HEK293T (cell line): Measurements from ENCODE around the gene CRHR1.

Source experiments
- CTCF ChIA-PET: fragments of 350-600 bp; formaldehyde crosslinking; extraction: SDS; loops from one replicate; lab custom pipeline; 2021; ENCODE audit warnings: antibody characterized with exemption, inconsistent platforms; lab: Yijun Ruan, JAX
- POLR2A ChIA-PET: fragments of 350-600 bp; formaldehyde crosslinking; extraction: SDS; loops from one replicate; lab custom pipeline; 2020; ENCODE audit warnings: antibody characterized with exemption, inconsistent platforms; lab: Yijun Ruan, JAX
- DNase-seq: peaks from one replicate; pipeline ENCODE4 v3.0.0; 2012; ENCODE audit warnings: mixed read lengths; ENCODE audit errors: extremely low spot score
- ARNT ChIP-seq: fragments of 450-650 bp; IDR thresholded peaks from 2 replicates; pipeline ENCODE4 v1.6.1; 2017; ENCODE audit warnings: mild to moderate bottlenecking
- BHLHE40 ChIP-seq: fragments of 450-650 bp; IDR thresholded peaks from 2 replicates; pipeline ENCODE4 v1.6.1; 2016; ENCODE audit warnings: mild to moderate bottlenecking, moderate library complexity, borderline replicate concordance
- CTBP1 ChIP-seq: fragments of 450-650 bp; IDR thresholded peaks from 2 replicates; pipeline ENCODE4 v1.6.1; 2016; ENCODE audit warnings: borderline replicate concordance
- ELF4 ChIP-seq: fragments of 450-650 bp; IDR thresholded peaks from 2 replicates; pipeline ENCODE4 v1.6.1; 2017; ENCODE audit warnings: antibody characterized with exemption
- FOXA1 ChIP-seq: fragments of 450-650 bp; IDR thresholded peaks from 2 replicates; pipeline ENCODE4 v1.6.1; 2016; ENCODE audit warnings: mild to moderate bottlenecking
- FOXK2 ChIP-seq: fragments of 450-650 bp; IDR thresholded peaks from 2 replicates; pipeline ENCODE4 v1.6.1; 2016; ENCODE audit warnings: mild to moderate bottlenecking
- FOXM1 ChIP-seq: fragments of 450-650 bp; IDR thresholded peaks from 2 replicates; pipeline ENCODE4 v1.6.1; 2017; ENCODE audit warnings: mild to moderate bottlenecking, borderline replicate concordance
- HDGF ChIP-seq: fragments of 450-650 bp; IDR thresholded peaks from 2 replicates; pipeline ENCODE4 v1.6.1; 2017; ENCODE audit warnings: antibody characterized with exemption, borderline replicate concordance
- L3MBTL2 ChIP-seq: fragments of 450-650 bp; conservative IDR thresholded peaks from 2 replicates; pipeline ENCODE4 v1.6.1; 2016; ENCODE audit warnings: mild to moderate bottlenecking
- LEF1 ChIP-seq: fragments of 450-650 bp; IDR thresholded peaks from 2 replicates; pipeline ENCODE4 v1.6.1; 2017; ENCODE audit warnings: mild to moderate bottlenecking, borderline replicate concordance
- NFRKB ChIP-seq: fragments of 450-650 bp; IDR thresholded peaks from 2 replicates; pipeline ENCODE4 v1.6.1; 2016; ENCODE audit warnings: mild to moderate bottlenecking, moderate library complexity
- SP1 ChIP-seq: fragments of 450-650 bp; IDR thresholded peaks from 2 replicates; pipeline ENCODE4 v1.6.1; 2017
- SUZ12 ChIP-seq: fragments of 450-650 bp; IDR thresholded peaks from 2 replicates; pipeline ENCODE4 v1.6.1; 2016; ENCODE audit warnings: mild to moderate bottlenecking
- TARDBP ChIP-seq: fragments of 450-650 bp; IDR thresholded peaks from 2 replicates; pipeline ENCODE4 v1.6.1; 2016
- ZNF384 ChIP-seq: fragments of 450-650 bp; IDR thresholded peaks from 2 replicates; pipeline ENCODE4 v1.6.1; 2016
- TF ChIP-seq, protein P1 (sequence below): fragments of 450-650 bp; IDR thresholded peaks from 2 replicates; pipeline ENCODE4 v1.6.1; 2016

CRHR1 gene

DNA sequence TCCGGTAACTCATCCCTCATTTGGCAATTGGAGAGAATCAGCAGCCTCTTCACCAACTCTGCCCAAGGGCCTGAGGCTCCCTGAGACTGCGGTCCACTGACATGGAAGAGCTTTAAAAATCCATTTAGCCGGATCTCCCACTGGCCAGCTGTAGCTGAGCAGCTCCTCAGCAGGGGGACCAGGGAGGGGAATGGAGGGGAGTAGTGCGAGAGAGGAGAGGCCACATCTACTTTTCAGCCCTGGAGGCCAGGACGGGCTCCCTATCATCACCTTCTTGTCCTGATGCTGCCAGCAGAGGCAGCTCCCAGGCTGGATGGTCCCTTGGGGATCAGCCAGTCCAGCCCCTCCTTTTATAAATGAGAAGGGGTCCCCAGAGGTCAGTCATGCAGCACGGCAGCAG, 35.5 kb downstream of the CRHR1 start:
- ChIA-PET POLR2A (interaction anchor here (1.0 kb wide), 1 partner anchor 22 kb away, joined by 3 read pairs; no protein-coding TSS in a partner anchor), CTCF (interaction anchor here (1.4 kb wide), 1 partner anchor 37 kb away, joined by 6 read pairs; no protein-coding TSS in a partner anchor)
- no peak for DNase-seq
- TF ChIP-seq CTBP1 (no peak), FOXK2 (no peak), HDGF (no peak), L3MBTL2 (no peak), ELF4 (no peak), SP1 (no peak), ZNF384 (no peak), SUZ12 (no peak), LEF1 (no peak), FOXA1 (no peak), NFRKB (no peak), TARDBP (no peak), ARNT (no peak), BHLHE40 (no peak), FOXM1 (no peak)
- TF ChIP-seq, protein P1, sequence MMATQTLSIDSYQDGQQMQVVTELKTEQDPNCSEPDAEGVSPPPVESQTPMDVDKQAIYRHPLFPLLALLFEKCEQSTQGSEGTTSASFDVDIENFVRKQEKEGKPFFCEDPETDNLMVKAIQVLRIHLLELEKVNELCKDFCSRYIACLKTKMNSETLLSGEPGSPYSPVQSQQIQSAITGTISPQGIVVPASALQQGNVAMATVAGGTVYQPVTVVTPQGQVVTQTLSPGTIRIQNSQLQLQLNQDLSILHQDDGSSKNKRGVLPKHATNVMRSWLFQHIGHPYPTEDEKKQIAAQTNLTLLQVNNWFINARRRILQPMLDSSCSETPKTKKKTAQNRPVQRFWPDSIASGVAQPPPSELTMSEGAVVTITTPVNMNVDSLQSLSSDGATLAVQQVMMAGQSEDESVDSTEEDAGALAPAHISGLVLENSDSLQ = no peak

DNA sequence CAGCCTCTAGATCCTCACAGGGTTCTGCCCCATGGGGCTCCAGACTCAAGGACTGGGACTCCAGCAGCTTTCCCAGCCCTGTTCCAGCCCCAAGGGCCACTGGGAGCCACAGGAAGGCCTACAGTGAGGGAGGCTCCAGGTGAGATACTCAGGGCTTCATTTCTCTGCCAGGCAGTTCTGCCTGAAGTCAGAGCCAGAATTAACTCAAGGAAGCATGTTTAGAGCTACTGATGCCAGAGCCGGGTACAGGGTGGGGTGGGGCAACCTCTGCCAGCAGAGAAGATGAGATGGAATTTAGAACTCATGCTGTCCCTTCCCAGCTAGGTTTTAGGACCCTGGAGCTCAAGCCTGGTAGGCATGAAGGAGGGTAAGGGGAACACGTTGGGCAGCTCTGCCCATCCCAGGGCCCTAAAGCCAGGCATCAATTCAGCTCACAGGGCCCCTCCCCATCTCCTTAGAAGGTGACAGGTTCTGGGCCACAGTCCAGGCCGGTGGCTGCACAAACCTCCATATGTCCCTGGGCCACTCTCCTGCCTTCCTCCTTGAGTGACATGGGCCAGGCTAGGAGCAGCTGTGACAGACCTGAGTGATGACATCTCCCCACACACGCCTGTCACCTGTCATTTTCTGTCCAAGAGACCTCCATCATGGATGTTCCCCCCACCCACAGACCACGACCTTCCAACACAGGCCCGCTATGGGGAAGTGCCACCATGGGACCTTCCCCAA, 36.1 kb downstream of the CRHR1 start:
- ChIA-PET CTCF (no interaction called here), POLR2A (interaction anchor here (1.0 kb wide), 1 partner anchor 22 kb away, joined by 3 read pairs; no protein-coding TSS in a partner anchor)
- TF ChIP-seq FOXM1 = no peak
- no peak for TF ChIP-seq NFRKB
- no peak for TF ChIP-seq SUZ12
- TF ChIP-seq LEF1 = no peak
- TF ChIP-seq ARNT = no peak
- TF ChIP-seq ZNF384 = no peak
- no peak for TF ChIP-seq HDGF
- no peak for TF ChIP-seq SP1
- TF ChIP-seq, protein P1 = no peak
- TF ChIP-seq FOXK2 = no peak
- TF ChIP-seq CTBP1 = no peak
- no peak for TF ChIP-seq FOXA1
- no peak for TF ChIP-seq L3MBTL2
- no peak for TF ChIP-seq ELF4
- no peak for TF ChIP-seq BHLHE40
- TF ChIP-seq TARDBP = no peak
- no peak for DNase-seq

DNA sequence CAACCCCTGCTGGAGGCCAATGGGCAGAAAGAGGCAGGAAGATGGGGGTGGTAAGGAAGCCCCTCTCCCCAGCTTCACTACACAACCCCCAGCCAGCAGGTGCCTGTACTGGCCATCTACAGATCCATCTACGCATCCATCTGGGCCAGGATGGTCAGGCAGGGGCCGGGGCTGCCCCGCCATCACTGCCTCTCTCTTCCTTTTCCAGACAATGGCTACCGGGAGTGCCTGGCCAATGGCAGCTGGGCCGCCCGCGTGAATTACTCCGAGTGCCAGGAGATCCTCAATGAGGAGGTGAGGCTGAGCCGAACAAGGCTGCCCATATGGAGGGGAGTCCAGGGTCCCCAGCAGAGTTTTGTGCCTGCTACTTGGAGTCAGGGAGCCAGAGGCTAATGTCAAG, 37.0 kb downstream of the CRHR1 start:
- ChIA-PET POLR2A (no interaction called here), CTCF (interaction anchor here (0.7 kb wide), 1 partner anchor 184 kb away, joined by 3 read pairs; no protein-coding TSS in a partner anchor)
- TF ChIP-seq L3MBTL2 (no peak), SUZ12 (no peak), SP1 (no peak), CTBP1 (no peak), NFRKB (no peak), ZNF384 (no peak), FOXK2 (no peak), ELF4 (no peak), BHLHE40 (no peak)
- TF ChIP-seq, protein P1 = no peak
- DNase-seq = no peak

DNA sequence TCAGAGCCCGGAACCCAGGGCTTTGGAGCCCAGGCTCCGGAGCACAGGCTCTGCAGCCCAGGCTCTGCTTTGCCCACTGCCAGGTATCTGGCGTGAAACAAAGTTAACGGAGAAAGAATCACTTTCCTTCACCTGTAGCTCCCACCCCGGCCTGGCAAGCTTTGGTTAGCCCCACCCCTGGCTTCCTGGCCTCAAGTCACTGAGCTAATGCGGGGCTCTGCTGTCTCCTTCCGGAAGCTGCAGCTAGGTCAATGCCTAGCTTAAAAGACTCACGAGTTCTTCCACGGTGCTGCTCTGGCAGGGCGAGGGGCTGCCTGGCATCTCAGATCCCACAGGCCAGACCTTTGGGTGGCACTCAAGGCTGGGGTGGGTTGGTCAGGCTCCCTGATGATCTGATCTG, 39.5 kb downstream of the CRHR1 start:
- DNase-seq = no peak

DNA sequence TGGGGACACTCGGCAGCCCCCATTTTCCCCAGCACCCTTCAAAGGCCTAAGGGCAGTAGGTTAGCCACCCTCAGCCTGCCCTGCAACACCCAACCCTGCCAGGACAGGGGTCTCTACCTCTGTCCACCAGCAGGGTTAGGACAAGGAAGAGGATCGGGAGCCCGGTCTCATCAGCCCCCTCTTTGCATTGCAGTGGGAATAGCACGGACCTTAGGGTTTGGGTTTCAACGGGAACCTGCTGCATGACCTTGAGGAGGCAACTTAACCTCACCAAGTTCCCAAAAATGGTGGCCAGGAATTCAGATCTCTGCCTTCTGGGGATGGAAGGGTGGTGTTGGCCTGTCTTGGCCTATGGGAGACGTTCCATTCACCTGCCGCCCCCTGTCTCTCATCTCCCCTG, 40.4 kb downstream of the CRHR1 start:
- TF ChIP-seq, protein P1 = no peak
- TF ChIP-seq FOXK2 (no peak), ZNF384 (no peak), BHLHE40 (no peak), HDGF (no peak), SP1 (no peak), ARNT (no peak), FOXM1 (no peak), L3MBTL2 (no peak), NFRKB (no peak)
- DNase-seq = no peak
- ChIA-PET CTCF (interaction anchor here (1.2 kb wide), 1 partner anchor 8 kb away, joined by 4 read pairs; no protein-coding TSS in a partner anchor), POLR2A (no interaction called here)

More for the DNA sequence above, 39.5 kb downstream of the CRHR1 start:
- CTCF ChIA-PET = interaction anchor here (1.2 kb wide), 1 partner anchor 9 kb away, joined by 4 read pairs; no protein-coding TSS in a partner anchor
- TF ChIP-seq ELF4 (no peak), ARNT (no peak), ZNF384 (no peak), CTBP1 (no peak), HDGF (no peak), NFRKB (no peak), TARDBP (no peak), SP1 (no peak), SUZ12 (no peak), FOXM1 (no peak), FOXK2 (no peak), L3MBTL2 (no peak)
- TF ChIP-seq, protein P1 = no peak
- POLR2A ChIA-PET = no interaction called here
